GM12801 (cell line): ENCODE measurements around the gene ASCC1.

Source experiments
- CTCF ChIP-seq: IDR thresholded peaks from one replicate; pipeline ENCODE4 v1.5.1; 2011; ENCODE audit warnings: control low read depth; ENCODE audit not compliant: insufficient read length; ENCODE audit errors: extremely low read depth

The ASCC1 gene

GRCh38 chr10:72123616-72124015 is 92.5 kb downstream of the ASCC1 start:
- no peak for TF ChIP-seq CTCF

- no peak for TF ChIP-seq CTCF
Measured at GRCh38 chr10:72122221-72122620, 93.9 kb downstream of the ASCC1 start.

GRCh38 chr10:72121389-72121788 is 94.7 kb downstream of the ASCC1 start:
- TF ChIP-seq CTCF = no peak

- no peak for TF ChIP-seq CTCF
Measured at GRCh38 chr10:72116372-72116771, 99.7 kb downstream of the ASCC1 start.

GRCh38 chr10:72114706-72115450 is 101.2 kb downstream of the ASCC1 start:
- no peak for TF ChIP-seq CTCF

- TF ChIP-seq CTCF = no peak
Measured at GRCh38 chr10:72110673-72111401, 105.2 kb downstream of the ASCC1 start.

GRCh38 chr10:72109636-72110157 is 106.4 kb downstream of the ASCC1 start:
- no peak for TF ChIP-seq CTCF
